ENCODE measurements around the gene OR6C65.

Gene OR6C65

GRCh38 chr12:55445357-55445756, 45.0 kb downstream of the OR6C65 start:
- in situ Hi-C loops (cut with HindIII; ENCODE audit: low sequenced_read_pairs), result no loop called here

DNA sequence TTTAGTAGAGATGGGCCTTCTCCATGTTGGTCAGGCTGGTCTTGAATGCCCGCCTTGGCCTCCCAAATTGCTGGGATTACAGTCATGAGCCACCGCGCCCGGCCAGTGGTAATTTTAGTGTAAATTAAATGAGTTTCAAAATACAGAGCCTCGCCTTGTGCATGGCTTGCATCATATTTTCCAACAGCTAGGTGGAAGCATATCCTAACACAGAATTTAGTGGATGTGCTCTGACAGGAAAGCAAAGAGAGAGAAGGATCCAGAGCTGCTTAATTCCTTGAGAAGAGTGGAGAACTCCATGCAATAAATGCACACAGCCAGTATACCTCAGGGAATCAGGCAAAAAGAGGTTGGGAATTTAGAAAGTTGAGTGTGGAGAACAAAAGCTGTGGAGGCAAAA, 46.0 kb downstream of the OR6C65 start:
- in situ Hi-C loops (cut with HindIII; ENCODE audit: low sequenced_read_pairs), result no loop called here

DNA sequence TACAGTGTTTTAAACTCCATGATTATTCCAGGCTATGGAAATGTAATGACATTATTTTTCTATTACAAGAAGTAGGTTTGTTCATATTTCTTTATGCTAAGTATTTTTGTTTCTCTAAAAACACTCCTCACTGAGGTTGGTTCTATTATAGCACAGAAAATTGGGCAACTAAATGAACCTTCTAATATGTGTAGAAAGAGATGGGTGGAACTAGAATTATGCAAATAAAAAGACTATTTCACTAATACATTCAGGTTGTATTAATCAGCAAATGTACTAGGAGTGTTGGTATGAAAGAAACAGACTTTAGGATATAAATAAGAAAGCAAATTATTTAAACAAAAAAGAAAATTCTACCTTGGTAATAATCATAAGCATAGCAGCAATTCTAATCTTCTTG, 48.5 kb downstream of the OR6C65 start:
- in situ Hi-C loops (cut with HindIII; ENCODE audit: low sequenced_read_pairs), result no loop called here

All from DLD1 (cell line).